Muscle layer of colon (tissue), 2 donors: ENCODE data around the gene MDH1B.
"Not testable (repeated sequence)": the region's sequence is repeated elsewhere in the genome, so short reads cannot be mapped to it uniquely, and the experiment has no call there.

Source experiments
- H3K27ac ChIP-seq: one replicate; pipeline ENCODE4 v1.7.0; 2013; ENCODE audit warnings: low read depth, mild to moderate bottlenecking, low read length, moderate library complexity
- H3K27me3 ChIP-seq, 2 donors: one replicate each; pipeline ENCODE4 v1.7.0; 2013; ENCODE audit warnings: low read length in 2 of 2, mild to moderate bottlenecking in 2 of 2; ENCODE audit not compliant: insufficient read depth in 2 of 2, control insufficient read depth in 1 of 2
- H3K36me3 ChIP-seq: one replicate; pipeline ENCODE4 v1.7.0; 2013; ENCODE audit warnings: mild to moderate bottlenecking, low read length; ENCODE audit not compliant: insufficient read depth
- H3K4me1 ChIP-seq: one replicate; pipeline ENCODE4 v1.7.0; 2013; ENCODE audit warnings: mild to moderate bottlenecking, low read length; ENCODE audit not compliant: insufficient read depth
- H3K4me3 ChIP-seq, 2 donors: one replicate each; pipeline ENCODE4 v1.7.0; 2013; ENCODE audit warnings: low read length in 2 of 2, low read depth in 1 of 2, mild to moderate bottlenecking in 1 of 2, moderate library complexity in 1 of 2
- H3K9ac ChIP-seq: one replicate; pipeline ENCODE4 v1.7.0; 2013; ENCODE audit warnings: low read length
- H3K9me3 ChIP-seq: one replicate; pipeline ENCODE4 v1.7.0; 2013; ENCODE audit warnings: mild to moderate bottlenecking, low read length
- donor health status: abdominal sarcoma.
- donor health status: Adenocarcinoma of cecum.

Gene MDH1B

GRCh38 chr2:206765242-206766056, at the start of gene MDH1B, which contains the start of gene FASTKD2:
Gene MDH1B, minus strand, starts transcription at chr2:206765328. Its CDS starts 57 bp downstream, at chr2:206765271.
Gene FASTKD2, plus strand, starts transcription at chr2:206765606. Its CDS starts 1,088 bp downstream, at chr2:206766694.
- Histone ChIP-seq H3K4me1 (peaks cover 43% of the 10 kb centered on the region), H3K4me3 (peak within 1 kb of the TSS; percentile 51 to 98), H3K9ac (peak within 1 kb of the TSS; percentile 95), H3K27ac (peak within 1 kb of the TSS; percentile 78), H3K27me3 (no peaks in the 10 kb centered on the region), H3K36me3 (peaks cover 31% of the 10 kb centered on the region), H3K9me3 (no peaks in the 10 kb centered on the region)

DNA sequence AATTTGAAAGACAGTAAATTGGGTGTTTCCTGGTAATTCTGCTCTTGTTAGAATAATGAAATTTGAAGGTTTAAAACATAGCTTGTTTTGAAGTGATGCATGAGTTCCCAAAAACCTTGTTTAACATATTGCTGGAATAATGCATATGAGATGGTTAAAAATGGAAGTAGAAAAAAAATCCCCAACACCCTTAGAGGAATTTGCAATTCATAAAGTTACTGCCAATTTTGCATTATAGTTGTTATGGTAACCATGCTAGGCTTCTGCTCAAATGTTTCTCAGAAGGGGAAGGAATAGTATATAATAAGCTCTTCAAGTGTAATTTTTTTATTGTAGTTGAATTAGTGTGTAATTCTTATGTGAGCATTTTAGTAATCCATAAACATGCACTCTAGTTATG, 49.4 kb upstream of the MDH1B start:
- H3K27ac ChIP-seq, result no peak overlapping the region
- H3K4me1 ChIP-seq, result no peaks in the 10 kb centered on the region
- no peaks in the 10 kb centered on the region for H3K27me3 ChIP-seq
- H3K36me3 ChIP-seq, result no peaks in the 10 kb centered on the region
- H3K9ac ChIP-seq, result no peak overlapping the region
- no peak overlapping the region for H3K4me3 ChIP-seq
- H3K9me3 ChIP-seq, result no peaks in the 10 kb centered on the region

DNA sequence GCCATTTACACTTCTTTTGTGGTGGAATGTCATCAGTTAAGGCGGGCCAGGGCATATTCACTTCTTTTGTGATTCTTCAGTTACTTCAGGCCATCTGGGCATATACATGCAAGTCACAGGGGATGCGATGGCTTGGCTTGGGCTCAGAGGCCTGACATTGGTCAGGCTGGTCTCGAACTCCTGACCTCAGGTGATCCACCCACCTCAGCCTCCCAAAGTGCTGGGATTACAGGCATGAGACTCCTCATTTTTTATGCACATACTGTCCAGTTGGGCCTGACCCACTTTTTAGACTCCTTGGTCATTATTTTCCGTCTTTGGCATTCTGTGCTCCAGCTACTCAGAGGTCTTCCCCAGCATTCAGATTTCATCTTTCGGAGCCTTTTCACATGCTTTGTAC, 47.3 kb upstream of the MDH1B start:
- not testable (repeated sequence) for H3K4me3 ChIP-seq, H3K27ac ChIP-seq, H3K9me3 ChIP-seq

DNA sequence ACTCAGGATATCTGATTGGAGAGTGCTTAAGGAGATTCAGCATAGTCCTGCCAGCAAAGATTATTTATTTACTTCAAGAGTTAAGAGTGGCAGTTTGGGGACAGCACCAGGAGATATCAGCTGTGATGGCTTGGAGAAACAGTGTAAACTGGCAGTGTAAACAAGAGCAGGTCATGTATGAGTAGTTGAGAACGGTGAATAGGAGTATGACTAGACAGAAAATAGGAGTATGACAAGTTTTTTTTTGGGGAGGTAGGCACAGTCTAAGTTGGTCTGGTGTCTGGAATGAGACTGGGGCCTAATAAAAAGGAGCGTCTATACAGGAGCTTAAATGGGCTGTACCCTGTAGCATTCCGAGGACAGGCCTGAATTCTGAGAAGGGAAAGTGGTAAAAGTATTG, 42.5 kb upstream of the MDH1B start:
- H3K9ac ChIP-seq, H3K4me3 ChIP-seq, H3K4me1 ChIP-seq, H3K9me3 ChIP-seq, H3K36me3 ChIP-seq, H3K27me3 ChIP-seq, H3K27ac ChIP-seq: not testable (repeated sequence)

More for the DNA sequence above, 47.3 kb upstream of the MDH1B start:
- H3K27me3 ChIP-seq, H3K9ac ChIP-seq, H3K4me1 ChIP-seq, H3K36me3 ChIP-seq: not testable (repeated sequence)

GRCh38 chr2:206805887-206806607, 40.9 kb upstream of the MDH1B start:
- H3K9me3 ChIP-seq, result no peaks in the 10 kb centered on the region
- H3K36me3 ChIP-seq, result no peaks in the 10 kb centered on the region
- no peak overlapping the region for H3K27ac ChIP-seq
- peaks cover 2% of the 10 kb centered on the region for H3K4me1 ChIP-seq
- H3K9ac ChIP-seq, result no peak overlapping the region
- no peak overlapping the region for H3K4me3 ChIP-seq
- H3K27me3 ChIP-seq, result no peaks in the 10 kb centered on the region

DNA sequence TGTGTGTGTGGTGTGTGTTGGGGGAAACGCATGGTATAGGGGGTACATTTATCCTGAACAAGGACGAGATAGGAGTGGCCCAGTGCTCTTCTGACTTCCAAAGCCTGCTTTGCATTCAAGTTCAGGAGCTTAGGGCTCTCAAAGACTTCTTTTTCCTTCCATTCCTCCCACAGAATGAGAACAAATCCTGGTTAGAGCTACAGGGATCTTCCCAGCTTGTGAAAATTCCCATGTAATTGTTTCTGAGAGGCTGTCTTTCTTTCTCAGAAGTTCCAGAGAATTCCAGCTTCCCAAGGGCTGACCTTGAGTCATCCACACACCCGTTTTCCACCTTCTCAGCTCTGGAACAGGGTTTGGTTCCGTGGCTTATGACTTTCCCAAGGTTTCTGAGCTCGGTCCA, 39.2 kb upstream of the MDH1B start:
- H3K27ac ChIP-seq, result no peak overlapping the region

DNA sequence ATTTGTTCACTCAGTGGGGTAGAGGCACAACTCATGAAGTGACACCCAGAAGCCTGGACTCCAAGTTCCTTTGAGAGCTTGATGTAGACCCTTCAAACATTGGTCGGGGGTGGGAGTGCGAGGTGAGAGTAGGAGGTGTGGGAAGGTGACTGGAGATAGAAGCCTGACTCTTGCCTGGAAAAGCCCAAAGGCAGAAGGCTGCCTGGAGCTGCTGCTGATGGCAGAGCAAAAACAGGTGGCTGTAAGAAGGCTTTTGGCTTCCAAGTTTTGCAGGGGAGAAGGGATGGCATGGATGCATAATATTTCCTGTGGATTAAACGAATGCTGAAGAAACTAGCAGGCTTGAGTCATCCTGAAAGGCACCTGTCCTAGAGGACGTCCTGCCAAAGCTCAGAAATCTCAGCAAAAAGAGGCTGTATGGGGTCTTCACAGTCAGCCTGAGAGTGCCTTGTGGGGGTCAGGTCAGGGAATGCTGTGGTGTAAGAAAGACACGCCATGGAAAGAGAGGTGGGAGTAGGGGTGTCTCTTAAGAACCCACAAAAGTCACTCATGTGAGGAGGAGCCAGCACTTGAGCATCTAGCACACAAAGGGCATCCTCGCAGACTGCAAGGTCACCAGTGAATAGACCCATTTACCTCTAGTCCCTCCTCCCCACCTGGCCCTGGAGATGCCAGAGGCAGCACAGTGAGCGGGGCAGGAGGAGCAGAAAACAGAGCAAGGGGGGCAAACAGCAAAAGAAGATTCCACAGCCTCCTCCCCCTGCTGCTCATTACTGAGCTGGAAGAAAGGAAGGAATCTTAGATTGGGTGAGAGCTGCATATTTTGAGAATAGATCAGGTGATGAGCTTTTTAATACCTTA, 37.8 kb upstream of the MDH1B start:
- no peaks in the 10 kb centered on the region for H3K27me3 ChIP-seq
- H3K9ac ChIP-seq, result no peak overlapping the region
- no peak overlapping the region for H3K27ac ChIP-seq
- peaks cover 8% of the 10 kb centered on the region for H3K4me1 ChIP-seq
- H3K36me3 ChIP-seq, result no peaks in the 10 kb centered on the region
- H3K4me3 ChIP-seq, result no peak overlapping the region
- no peaks in the 10 kb centered on the region for H3K9me3 ChIP-seq

More for the DNA sequence above, 39.2 kb upstream of the MDH1B start:
- H3K4me1 ChIP-seq, result peaks cover 8% of the 10 kb centered on the region
- no peak overlapping the region for H3K4me3 ChIP-seq
- H3K27me3 ChIP-seq, result no peaks in the 10 kb centered on the region
- H3K9ac ChIP-seq, result no peak overlapping the region
- H3K9me3 ChIP-seq, result no peaks in the 10 kb centered on the region
- no peaks in the 10 kb centered on the region for H3K36me3 ChIP-seq

- Histone ChIP-seq H3K27me3 (no peaks in the 10 kb centered on the region), H3K4me3 (no peak overlapping the region), H3K9ac (no peak overlapping the region), H3K27ac (no peak overlapping the region), H3K4me1 (peaks cover 8% of the 10 kb centered on the region), H3K9me3 (no peaks in the 10 kb centered on the region), H3K36me3 (no peaks in the 10 kb centered on the region)
Measured at GRCh38 chr2:206801418-206802189, 36.5 kb upstream of the MDH1B start.

GRCh38 chr2:206800506-206801417, 35.6 kb upstream of the MDH1B start:
- no peak overlapping the region for H3K9ac ChIP-seq
- H3K27ac ChIP-seq, result no peak overlapping the region
- no peaks in the 10 kb centered on the region for H3K9me3 ChIP-seq
- H3K36me3 ChIP-seq, result peaks cover under 1% of the 10 kb centered on the region
- H3K4me1 ChIP-seq, result peaks cover 8% of the 10 kb centered on the region
- H3K4me3 ChIP-seq, result peak overlapping the region in 1 of 2 donors; percentile 10
- H3K27me3 ChIP-seq, result no peaks in the 10 kb centered on the region

DNA sequence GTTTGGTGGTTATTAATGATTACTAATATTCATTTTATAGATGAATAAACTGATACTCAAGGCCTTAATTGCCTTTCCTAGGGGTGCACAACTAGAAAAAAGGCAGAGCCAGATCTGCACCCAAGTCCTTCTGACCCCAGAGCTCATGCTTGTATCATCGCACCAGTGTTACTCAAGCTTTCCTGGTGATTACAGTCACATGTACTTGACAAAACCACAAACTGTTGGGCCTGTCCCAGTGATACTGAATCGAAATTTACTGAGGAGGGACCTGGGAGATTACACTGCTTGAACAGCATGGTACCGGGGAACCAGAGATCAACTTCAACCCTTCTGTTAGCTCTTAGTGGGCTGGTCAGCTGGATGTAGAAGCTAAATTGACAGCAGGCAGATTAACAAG, 34.0 kb upstream of the MDH1B start:
- Histone ChIP-seq H3K9ac (no peak overlapping the region), H3K27ac (no peak overlapping the region), H3K27me3 (no peaks in the 10 kb centered on the region), H3K36me3 (peaks cover 5% of the 10 kb centered on the region), H3K4me1 (peaks cover 8% of the 10 kb centered on the region), H3K4me3 (no peak overlapping the region), H3K9me3 (no peaks in the 10 kb centered on the region)
